Measurements from ENCODE around the gene SERINC1. TPM values are rescaled to one million over a fixed set of nuclear protein-coding genes. Genes with fewer than 3 reads are reported as not detected.
"Not testable (repeated sequence)": the region's sequence is repeated elsewhere in the genome, so short reads cannot be mapped to it uniquely, and the experiment has no call there.

SERINC1 gene
- 152 TPM for total RNA-seq
- long read RNA-seq, transcript SERINC1-201 (10 exons, 3,137 nt) = major isoform, 178 of 218 reads
- long read RNA-seq, partial matches to known transcripts = 32 of 218 reads
- long read RNA-seq, other reads (novel, unspliced or antisense) = 8 of 218 reads

DNA sequence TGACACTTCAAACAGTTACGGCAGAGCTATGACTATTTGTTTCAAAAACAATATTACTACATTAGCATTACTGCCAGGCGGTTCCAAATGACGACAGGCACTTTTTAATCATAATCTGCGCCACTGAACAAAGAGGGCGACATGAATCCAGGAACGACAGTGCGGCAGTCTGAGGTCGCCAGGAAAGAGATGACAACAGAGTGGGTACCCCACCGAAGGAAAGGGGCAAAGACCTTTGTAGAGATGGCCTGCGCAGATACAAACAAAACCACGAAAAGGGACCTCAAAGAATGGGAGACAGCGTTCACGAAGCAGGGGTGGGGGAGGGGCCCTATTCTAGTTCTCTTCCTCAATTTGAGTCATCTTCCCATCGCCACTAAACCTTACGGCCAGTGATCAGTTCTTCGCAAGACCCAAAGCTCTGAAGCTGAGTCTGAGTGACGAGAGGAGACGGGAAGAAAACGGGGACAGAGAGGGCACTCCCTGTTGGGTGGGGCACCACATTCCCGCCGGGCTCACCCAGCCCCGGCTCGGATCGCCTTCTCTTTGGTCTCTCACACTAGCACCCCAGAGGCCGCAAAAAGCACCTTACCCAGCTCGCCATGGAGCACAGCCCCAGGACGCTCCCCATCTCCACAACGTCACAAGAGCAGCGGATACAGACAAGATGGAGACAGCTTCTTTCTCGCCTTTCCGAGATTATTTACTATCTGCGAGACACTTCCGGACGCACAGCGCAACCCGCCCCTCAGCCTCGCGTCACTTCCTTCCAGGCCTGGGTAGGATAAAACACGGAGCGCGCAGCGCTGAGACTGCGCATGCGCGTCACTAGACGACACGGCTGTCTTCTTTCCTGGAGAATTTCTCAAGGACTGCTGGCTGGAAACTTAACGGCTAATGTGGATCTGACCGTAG is at the start of gene SERINC1:
TSS of gene SERINC1 (minus strand) at position 701 of the 915 bp plus-strand sequence. CDS start at position 631, 70 bp downstream.
- peak; percentile 97 for DNase-seq
- peak; percentile 100 for ATAC-seq
- intact Hi-C loops (cut with micrococcal nuclease) = no loop called here

DNA sequence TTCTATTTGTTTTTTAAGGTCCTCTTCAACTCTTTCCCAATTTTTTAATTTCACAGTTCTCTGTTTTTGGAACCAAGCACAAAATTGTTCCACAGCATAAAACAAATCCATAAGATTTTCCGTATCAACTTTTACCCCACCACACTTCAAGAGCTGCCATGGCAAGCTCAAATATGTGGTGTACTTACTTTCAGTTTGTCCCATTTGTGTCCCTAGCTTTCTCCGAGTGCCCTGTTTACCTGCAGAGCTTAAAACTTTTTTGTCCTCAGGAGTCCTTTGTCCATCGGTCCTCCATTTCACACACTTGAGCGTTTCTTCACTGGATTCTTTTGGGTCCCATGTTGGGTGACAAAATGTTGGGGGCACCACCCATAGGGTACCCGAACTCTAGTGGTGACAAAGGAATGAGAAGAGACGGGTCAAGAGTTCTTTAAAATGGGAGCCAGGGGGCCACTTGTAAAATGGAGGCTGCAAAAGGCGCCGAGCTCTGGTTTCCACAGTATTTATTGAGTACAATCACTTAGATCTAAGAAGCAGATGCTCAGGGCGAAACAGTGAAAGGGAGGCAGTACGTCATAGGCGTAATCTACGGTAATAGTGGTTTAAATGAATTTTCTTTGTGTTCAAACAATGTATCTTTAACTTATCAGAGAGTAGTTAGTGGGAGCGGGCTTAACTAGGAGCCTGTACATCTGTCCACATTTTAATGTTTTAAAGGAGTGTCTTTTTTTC is 39.8 kb upstream of the SERINC1 start:
- ATAC-seq = no peak
- no peak for DNase-seq
- intact Hi-C loops (cut with micrococcal nuclease) = no loop called here

DNA sequence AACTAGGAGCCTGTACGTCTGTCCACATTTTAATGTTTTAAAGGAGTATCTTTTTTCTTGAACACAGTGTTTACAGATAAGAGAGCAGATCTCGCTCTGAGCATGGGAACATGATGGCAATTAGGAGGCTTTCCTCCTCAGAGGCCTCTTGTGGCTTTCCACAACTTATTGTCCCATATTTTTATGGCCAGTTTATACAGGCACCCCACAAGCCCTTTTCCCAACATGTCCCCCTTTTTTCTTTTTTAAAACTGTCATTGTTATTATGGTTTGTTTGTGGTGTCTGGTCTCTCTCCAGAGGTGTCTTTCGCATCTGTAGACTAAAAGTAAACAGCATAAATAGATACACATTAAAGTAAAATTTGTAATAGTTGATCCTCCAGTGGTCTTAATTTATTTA is 33.6 kb upstream of the SERINC1 start:
- ATAC-seq; intact Hi-C loops (cut with micrococcal nuclease); DNase-seq: not testable (repeated sequence)

DNA sequence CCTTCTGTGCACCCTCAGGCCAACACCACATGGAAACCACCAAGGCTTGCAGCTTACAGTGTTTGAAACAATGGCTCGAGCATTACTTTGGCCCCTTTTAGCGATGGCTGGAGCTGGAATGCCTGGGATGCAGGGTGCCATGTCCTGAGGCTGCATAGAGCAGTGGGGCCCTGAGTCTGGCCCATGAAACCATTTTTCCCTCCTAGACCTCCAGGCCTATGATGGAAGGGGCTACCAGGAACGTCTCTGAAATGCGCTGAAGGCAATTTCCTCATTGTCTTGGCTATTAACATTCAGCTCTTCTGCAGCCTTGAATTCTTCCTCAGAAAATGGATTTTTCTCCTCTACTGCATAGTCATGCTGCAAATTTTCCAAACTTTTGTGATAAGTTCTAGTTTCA is 29.9 kb upstream of the SERINC1 start:
- no peak for ATAC-seq
- intact Hi-C loops (cut with micrococcal nuclease) = no loop called here
- DNase-seq = no peak

DNA sequence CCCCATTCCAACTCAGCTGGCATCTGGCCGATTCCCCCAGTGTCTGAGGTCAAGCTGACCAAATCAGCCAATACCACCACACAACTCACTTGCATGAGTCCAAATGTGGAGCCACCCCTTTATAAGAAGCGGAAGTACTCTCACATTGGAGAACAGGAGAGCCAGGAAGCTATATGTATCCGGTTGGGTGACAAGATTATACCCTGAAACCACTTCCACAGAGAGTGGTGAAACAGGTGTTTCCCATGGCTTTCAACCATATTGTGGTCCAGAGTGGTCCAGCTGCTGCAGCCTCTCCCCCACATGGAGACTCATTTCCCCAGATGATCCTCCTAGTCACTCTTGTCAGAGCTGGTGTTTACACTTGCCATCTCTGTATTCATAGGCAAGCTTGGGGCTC is 24.0 kb upstream of the SERINC1 start:
- ATAC-seq (no peak), DNase-seq (no peak)
- intact Hi-C loops (cut with micrococcal nuclease) = no loop called here

DNA sequence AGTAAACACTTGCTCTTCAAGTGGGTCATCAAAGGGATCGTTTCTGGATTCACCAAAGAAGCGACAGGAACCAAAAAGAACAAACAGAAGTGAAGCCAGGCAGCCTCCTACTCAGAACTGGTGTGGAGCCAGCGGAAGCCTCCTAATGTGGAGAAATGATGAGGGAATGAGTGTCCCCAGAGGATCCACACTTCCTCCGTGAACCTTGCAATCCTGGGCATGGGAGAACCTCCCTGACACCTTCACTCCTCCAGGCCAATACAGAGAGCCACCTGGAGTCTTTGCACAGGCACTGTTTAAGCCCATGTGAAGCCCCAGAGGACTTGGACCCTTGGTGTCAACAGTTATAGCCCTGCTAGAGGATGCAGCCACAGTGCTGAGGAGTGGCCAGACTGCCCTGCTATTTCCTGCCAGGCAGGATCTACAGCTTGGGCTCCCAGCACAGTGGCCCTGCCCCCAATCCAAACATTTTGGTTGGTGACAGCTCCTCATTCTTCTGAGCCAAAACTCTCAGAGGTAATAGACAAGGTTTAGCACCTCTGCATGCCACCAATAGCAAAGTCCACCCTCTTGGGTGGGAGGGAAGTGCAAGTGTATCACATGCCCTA is 23.2 kb upstream of the SERINC1 start:
- intact Hi-C loops (cut with micrococcal nuclease) = no loop called here
- ATAC-seq (no peak), DNase-seq (no peak)

DNA sequence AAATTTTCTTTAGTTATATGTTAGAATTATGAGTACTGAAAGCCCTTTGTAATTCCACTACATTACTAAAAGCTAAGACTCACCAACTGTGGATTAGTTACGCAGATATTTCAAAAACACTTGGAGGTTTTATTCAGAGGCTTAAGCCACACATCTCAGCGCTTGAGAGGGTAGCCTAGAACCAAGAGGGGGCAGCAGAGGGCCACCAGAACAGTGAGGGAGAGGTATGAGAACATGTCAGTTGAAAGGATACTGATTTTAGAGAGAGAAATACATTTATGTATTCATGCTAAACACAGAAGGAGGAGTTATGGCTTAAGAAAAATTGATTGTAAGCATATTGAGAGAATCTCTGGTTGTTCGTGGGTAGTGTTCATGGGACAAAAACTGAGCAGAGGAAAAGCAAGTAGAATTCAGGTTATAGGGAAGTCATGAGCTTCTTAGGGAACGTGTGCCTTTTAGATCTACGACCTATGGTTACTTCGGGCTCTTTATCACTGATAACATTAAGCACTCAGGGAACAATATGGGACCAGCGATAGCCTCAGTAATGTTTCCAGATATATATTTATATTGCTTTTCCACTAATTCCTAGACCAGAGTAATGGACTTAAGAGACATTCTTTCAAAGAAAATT is 20.4 kb upstream of the SERINC1 start:
- DNase-seq = peak; percentile 68
- ATAC-seq = peak; percentile 91
- intact Hi-C loops (cut with micrococcal nuclease) = no loop called here

DNA sequence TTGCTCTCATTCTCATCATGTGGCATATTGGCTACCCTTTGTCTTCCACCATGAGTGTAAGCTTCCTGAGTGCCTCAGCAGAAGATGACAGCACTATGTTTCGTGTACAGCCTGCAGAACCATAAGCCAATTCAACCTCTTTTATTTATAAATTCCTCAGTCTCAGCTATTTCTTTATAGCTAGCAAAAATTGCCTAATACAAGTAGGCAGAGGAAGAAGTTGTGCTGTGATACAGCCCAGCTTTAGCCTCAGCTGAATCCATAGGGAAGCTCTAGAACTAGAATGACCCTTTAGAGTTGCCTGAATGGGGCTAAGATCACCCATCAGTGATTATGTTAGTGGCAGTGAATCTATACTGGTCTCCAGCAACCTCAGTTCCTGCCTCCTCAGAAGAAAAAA is 19.0 kb upstream of the SERINC1 start:
- intact Hi-C loops (cut with micrococcal nuclease) = no loop called here
- DNase-seq = no peak
- ATAC-seq = no peak

DNA sequence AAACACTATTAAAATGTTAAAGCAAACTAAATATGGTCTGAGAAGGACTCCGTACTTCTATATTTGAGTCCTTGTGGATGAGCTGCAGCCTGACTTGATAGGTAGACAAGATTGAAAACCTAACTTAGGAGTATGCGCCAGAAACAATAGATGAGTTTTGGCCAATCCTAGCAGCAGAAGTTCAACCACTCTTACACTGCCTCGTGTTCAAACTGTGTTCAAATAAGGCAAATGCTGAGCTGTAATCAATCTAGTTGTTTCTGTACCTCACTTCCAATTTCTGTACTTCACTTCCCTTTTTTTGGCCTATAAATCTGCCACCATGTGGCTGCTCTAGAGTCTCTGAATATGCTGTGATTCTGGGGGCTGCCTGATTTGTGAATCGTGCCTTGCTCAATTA is 13.2 kb upstream of the SERINC1 start:
- ATAC-seq = no peak
- DNase-seq = no peak
- intact Hi-C loops (cut with micrococcal nuclease) = no loop called here

DNA sequence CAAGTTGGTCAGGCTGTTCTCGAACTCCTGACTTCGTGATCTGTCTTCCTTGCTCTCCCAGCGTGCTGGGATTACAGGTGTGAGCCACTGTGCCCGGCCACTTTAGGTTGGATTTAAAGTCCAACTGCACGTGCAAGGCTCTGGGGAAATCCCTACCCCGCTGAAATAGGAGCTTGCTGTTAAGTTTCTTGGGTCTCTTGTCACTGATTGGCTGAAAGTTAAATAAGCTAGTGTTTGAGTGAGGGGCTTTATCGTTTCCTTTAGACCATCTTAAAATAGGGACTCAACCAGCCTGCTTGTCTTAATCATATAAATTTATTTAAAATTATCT is 11.1 kb upstream of the SERINC1 start:
- no peak for DNase-seq
- intact Hi-C loops (cut with micrococcal nuclease) = no loop called here
- ATAC-seq = no peak

DNA sequence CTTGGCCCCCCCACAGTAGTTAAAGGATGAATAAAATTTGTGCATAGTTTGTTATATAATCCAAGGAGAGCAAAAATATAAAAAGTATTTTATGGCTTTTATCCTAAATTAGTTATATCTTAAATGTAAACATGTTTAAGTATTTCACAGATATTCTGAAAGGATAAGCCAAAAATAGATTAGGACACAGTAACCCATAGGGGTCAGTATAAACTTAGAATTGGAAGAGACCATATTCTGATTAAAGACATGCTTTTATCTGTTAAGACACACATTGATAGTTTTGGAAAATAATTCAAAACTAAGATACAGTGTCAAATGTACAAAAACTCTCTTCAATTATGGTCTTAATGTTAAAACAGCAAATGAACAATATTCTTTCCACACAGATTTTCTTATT is 4.5 kb upstream of the SERINC1 start:
- ATAC-seq (no peak), DNase-seq (no peak)
- intact Hi-C loops (cut with micrococcal nuclease) = no loop called here

DNA sequence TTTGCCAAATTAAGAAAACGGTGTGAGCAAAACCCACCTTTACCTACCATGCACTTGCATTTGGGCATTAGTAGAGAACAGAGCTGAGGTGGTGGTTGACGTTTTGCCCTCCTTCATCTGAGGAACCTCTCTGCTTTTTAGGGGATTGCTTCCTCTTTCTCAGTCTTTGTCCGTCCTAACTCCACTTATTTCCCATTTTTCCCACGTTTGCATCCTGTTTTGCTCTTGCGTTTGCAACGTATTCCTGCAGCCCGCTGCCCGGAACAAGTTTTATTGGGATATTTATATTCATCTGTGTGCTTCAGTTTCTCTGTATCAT is 374 bp upstream of the SERINC1 start:
- intact Hi-C loops (cut with micrococcal nuclease) = no loop called here
- ATAC-seq (peak; percentile 57), DNase-seq (no peak)

DNA sequence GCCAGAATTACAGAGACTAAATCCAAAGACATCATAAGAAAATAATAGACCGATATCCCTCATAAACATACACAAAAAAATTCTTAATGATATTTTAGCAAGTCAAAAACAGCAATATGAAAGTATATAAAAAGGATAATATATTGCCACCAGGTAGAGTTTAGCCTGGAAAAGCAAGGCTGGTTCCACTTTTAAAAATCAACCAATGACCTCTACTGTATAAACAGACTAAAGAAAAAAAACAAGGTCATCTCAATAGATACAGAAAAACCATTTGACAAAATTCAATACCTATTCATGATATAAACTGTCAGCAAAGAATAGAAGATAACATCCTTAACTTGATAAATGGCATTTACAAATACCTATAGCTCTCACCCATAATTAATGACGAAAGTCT is 9.7 kb downstream of the SERINC1 start:
- DNase-seq (no peak), ATAC-seq (no peak)
- intact Hi-C loops (cut with micrococcal nuclease) = no loop called here

DNA sequence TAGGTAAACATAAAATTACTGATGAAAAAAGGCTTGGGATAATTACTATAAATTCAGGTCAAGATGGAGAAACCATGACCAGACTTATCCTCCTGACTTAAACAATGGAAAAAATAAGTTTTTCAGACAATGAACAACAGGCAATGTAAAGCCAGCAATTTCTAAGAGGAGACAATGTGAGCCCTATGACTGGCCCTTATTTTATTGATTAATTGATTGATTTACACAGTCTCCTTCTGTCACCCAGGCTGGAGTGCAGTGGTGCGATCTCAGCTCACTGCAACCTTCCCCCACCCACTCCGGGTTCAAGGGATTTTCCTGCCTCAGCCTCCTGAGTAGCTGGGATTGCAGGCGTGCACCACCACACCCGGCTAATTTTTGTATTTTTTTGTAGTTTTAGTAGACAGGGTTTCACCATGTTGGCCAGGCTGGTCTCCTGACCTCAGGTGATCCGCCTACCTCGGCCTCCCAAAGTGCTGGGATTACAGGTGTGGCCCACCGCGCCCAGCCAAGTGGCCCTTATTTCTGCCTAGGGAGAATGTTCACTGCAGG is 11.7 kb downstream of the SERINC1 start:
- not testable (repeated sequence) for ATAC-seq, DNase-seq
- intact Hi-C loops (cut with micrococcal nuclease) = loop anchor here (10.0 kb wide), 1 partner anchor 55 kb away; no protein-coding TSS in a partner anchor

DNA sequence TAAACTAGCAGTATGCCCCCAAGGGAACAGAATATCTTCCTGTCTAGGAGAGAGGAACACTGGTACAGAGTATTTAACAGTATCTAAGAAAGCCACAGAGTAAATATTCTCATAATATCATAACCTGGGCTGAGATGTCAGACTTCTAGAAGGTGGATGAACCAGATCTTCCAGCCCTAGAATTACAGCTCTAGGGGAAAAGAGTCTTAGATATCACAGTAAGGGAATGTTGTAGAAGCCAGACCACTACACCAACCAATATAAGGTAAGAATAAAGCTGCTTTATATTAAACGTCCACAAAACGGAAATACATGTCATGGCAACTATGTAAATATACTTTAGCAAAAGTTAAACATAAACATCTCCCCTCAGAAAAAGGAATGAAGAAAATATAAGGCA is 12.4 kb downstream of the SERINC1 start:
- ATAC-seq (no peak), DNase-seq (no peak)
- intact Hi-C loops (cut with micrococcal nuclease) = loop anchor here (10.0 kb wide), 1 partner anchor 54 kb away; no protein-coding TSS in a partner anchor

DNA sequence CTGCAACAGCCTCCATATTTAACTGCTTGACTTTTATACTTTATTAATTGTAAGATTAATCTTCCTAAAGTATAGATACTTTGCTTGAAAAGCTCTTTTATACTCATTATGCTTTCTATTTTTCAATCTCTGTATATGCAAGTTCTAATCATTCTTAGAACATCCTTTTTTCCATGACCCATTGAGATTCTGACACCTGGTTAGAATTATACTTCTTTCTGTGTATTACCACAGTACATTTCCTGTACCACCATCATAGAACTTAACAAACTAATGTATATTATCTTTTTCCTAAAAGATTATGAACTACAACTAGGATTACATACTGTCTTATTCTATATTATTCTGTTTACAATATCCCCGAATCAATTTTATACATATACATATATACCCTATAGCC is 13.5 kb downstream of the SERINC1 start:
- intact Hi-C loops (cut with micrococcal nuclease) = loop anchor here (10.0 kb wide), 1 partner anchor 53 kb away; no protein-coding TSS in a partner anchor
- ATAC-seq (no peak), DNase-seq (no peak)

DNA sequence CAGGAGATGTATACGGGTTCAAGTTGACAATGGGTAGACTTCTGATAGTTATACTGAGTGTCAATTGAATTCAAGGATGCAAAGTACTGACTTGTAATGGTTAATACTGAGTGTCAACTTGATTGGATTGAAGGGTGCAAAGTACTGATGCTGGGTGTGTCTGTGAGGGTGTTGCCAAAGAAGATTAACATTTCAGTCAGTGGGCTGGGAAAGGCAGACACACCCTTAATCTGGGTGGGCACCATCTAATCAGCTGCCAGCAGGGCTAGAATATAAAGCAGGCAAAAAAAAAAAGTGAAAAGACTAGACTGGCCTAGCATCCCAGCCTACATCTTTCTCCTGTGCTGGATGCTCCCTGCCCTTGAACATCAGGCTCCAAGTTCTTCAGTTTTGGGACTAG is 16.5 kb downstream of the SERINC1 start:
- intact Hi-C loops (cut with micrococcal nuclease) = loop anchor here (10.0 kb wide), 1 partner anchor 50 kb away; no protein-coding TSS in a partner anchor
- ATAC-seq = not testable (repeated sequence)

DNA sequence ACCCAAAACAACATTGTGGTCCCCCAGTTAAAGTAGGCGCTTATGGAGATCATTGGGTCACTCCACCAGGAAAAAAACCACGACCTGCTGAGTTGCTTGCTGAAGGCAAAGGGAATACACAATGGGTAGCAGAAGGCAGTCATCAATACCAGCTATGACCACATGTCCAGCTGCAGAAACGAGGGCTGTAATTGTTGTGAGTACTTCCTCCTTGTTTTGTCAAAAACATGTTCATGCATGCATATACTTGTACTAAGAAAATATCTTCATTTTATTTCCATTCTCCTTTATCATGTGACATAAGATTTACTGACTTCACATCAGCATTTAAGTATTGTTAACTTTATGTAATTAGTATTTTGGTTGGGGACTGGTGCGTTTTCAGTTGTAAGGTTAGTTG is 16.9 kb downstream of the SERINC1 start:
- no peak for ATAC-seq
- intact Hi-C loops (cut with micrococcal nuclease) = loop anchor here (10.0 kb wide), 1 partner anchor 50 kb away; no protein-coding TSS in a partner anchor

More for the DNA sequence above, 16.5 kb downstream of the SERINC1 start:
- DNase-seq = not testable (repeated sequence)

DNA sequence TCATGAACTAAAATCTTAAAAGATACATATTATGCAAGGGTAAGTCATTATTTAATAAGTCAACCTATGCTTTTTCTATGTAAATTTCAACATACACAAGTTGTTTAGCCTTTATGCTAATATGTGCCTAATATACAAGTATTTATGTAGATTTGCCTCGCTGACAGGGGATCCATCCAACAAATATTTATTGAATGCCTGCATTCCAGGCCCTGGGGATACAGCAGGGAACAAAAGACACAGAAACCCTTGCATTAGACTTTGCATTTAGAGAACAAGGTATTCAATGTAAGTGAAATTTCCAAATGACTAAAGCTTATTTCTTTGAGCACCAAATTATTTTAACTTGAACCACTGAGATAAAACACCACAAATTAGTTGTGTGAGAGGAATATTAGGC is 19.1 kb downstream of the SERINC1 start:
- intact Hi-C loops (cut with micrococcal nuclease) = loop anchor here (10.0 kb wide), 1 partner anchor 48 kb away; no protein-coding TSS in a partner anchor
- ATAC-seq (no peak), DNase-seq (no peak)

More for the DNA sequence above, 16.9 kb downstream of the SERINC1 start:
- no peak for DNase-seq

Data from left ventricle myocardium superior (tissue), 1 donor.